Esophagus muscularis mucosa (tissue), 4 donors: ENCODE results near the gene C16orf74.

Experiments used
- EP300 ChIP-seq: sonication (generic); formaldehyde crosslinking; IDR thresholded peaks from one replicate; pipeline ENCODE4 v1.6.1; 2017; ENCODE audit warnings: antibody characterized with exemption
- POLR2A ChIP-seq: fragments of 450-650 bp; IDR thresholded peaks from one replicate; pipeline ENCODE4 v1.6.1; 2017; ENCODE audit warnings: antibody characterized with exemption, moderate library complexity, mild to moderate bottlenecking, low read depth
- TF ChIP-seq, protein P1 (sequence below), 3 experiments: fragments of 200-600 bp in 2 of 3; fragments of 450-650 bp in 1 of 3; sonication (generic) in 2 of 3; IDR thresholded peaks; one replicate each; pipeline ENCODE4 v1.5.1; 2017 to 2019; ENCODE audit warnings: antibody characterized with exemption in 3 of 3, mild to moderate bottlenecking in 2 of 3, moderate library complexity in 1 of 3

DNA sequence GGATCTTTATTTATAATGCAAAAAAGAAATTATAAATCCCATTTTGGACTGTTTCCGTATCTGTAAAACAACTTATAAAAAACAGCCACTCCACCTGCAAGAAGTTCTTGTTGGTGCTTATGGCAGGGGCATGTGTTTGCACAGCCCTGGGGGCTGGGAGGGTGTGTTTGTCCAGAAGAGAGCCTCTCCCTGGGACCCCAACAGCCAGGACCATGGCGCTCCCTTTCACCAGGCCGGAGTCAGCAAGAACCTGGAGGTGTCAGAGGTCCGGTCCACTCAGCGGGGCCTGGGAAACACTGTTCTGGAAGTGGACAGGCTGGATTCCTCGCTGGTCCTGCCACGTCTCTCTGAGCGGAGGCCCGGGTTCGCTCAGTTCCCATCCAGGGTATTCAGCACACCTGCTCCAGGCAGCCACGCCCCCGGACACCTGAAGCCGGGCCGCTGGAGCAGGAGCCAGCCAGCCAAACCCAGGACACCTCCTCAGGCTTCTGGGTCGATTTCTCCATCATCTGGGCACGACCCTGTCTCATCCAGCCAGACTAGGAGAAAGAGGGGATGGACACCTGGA, 43.3 kb downstream of the C16orf74 start:
- TF ChIP-seq POLR2A: no peak
- TF ChIP-seq EP300: no peak
- TF ChIP-seq, protein P1, sequence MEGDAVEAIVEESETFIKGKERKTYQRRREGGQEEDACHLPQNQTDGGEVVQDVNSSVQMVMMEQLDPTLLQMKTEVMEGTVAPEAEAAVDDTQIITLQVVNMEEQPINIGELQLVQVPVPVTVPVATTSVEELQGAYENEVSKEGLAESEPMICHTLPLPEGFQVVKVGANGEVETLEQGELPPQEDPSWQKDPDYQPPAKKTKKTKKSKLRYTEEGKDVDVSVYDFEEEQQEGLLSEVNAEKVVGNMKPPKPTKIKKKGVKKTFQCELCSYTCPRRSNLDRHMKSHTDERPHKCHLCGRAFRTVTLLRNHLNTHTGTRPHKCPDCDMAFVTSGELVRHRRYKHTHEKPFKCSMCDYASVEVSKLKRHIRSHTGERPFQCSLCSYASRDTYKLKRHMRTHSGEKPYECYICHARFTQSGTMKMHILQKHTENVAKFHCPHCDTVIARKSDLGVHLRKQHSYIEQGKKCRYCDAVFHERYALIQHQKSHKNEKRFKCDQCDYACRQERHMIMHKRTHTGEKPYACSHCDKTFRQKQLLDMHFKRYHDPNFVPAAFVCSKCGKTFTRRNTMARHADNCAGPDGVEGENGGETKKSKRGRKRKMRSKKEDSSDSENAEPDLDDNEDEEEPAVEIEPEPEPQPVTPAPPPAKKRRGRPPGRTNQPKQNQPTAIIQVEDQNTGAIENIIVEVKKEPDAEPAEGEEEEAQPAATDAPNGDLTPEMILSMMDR (IDR thresholded peaks at IDR 0.05): no peak
